ENCODE data around the gene ATOH8.

ATOH8 gene

GRCh38 chr2:85735691-85736090 lies 18.1 kb upstream of the ATOH8 start:
- no peak overlapping the region for H3K4me3 ChIP-seq (ENCODE audit: insufficient read depth, low read depth, low read length)
- H3K9me3 ChIP-seq (ENCODE audit: control insufficient read depth, low read length) = no peaks in the 10 kb centered on the region
- no peaks in the 10 kb centered on the region for H3K36me3 ChIP-seq (ENCODE audit: control insufficient read depth, insufficient read depth, low read length)
- no peak overlapping the region for H3K27ac ChIP-seq (ENCODE audit: insufficient read depth, low read depth, low read length, poor library complexity, severe bottlenecking)
- no peaks in the 10 kb centered on the region for H3K27me3 ChIP-seq (ENCODE audit: control insufficient read depth, insufficient read depth, low read length, poor library complexity, severe bottlenecking)
- no peaks in the 10 kb centered on the region for H3K4me1 ChIP-seq (ENCODE audit: control insufficient read depth, insufficient read depth, low read length)

GRCh38 chr2:85736456-85737355 lies 17.1 kb upstream of the ATOH8 start:
- WGBS, 2 experiments = 93 to 95% methylated on average over 7 of the region's 7 CpGs
- Histone ChIP-seq H3K4me3 (ENCODE audit: insufficient read depth, low read depth, low read length) (no peak overlapping the region), H3K27ac (ENCODE audit: insufficient read depth, low read depth, low read length, poor library complexity, severe bottlenecking) (no peak overlapping the region), H3K9me3 (ENCODE audit: control insufficient read depth, low read length) (no peaks in the 10 kb centered on the region), H3K4me1 (ENCODE audit: control insufficient read depth, insufficient read depth, low read length) (peaks cover 4% of the 10 kb centered on the region), H3K27me3 (ENCODE audit: control insufficient read depth, insufficient read depth, low read length, poor library complexity, severe bottlenecking) (no peaks in the 10 kb centered on the region), H3K36me3 (ENCODE audit: control insufficient read depth, insufficient read depth, low read length) (no peaks in the 10 kb centered on the region)

GRCh38 chr2:85737481-85737880 lies 16.3 kb upstream of the ATOH8 start:
- Histone ChIP-seq H3K4me1 (ENCODE audit: control insufficient read depth, insufficient read depth, low read length) (peaks cover 11% of the 10 kb centered on the region), H3K9me3 (ENCODE audit: control insufficient read depth, low read length) (no peaks in the 10 kb centered on the region), H3K36me3 (ENCODE audit: control insufficient read depth, insufficient read depth, low read length) (no peaks in the 10 kb centered on the region), H3K27ac (ENCODE audit: insufficient read depth, low read depth, low read length, poor library complexity, severe bottlenecking) (no peak overlapping the region), H3K4me3 (ENCODE audit: insufficient read depth, low read depth, low read length) (no peak overlapping the region), H3K27me3 (ENCODE audit: control insufficient read depth, insufficient read depth, low read length, poor library complexity, severe bottlenecking) (no peaks in the 10 kb centered on the region)
- 96% methylated on average over 4 of the region's 4 CpGs for WGBS, 2 experiments

- H3K27me3 ChIP-seq (ENCODE audit: control insufficient read depth, insufficient read depth, low read length, poor library complexity, severe bottlenecking) = no peaks in the 10 kb centered on the region
These were observed 15.8 kb upstream of the ATOH8 start for GRCh38 chr2:85737961-85738360.

GRCh38 chr2:85740193-85740592 lies 13.6 kb upstream of the ATOH8 start:
- Histone ChIP-seq H3K9me3 (ENCODE audit: control insufficient read depth, low read length) (no peaks in the 10 kb centered on the region), H3K4me3 (ENCODE audit: insufficient read depth, low read depth, low read length) (no peak overlapping the region), H3K27me3 (ENCODE audit: control insufficient read depth, insufficient read depth, low read length, poor library complexity, severe bottlenecking) (no peaks in the 10 kb centered on the region), H3K27ac (ENCODE audit: insufficient read depth, low read depth, low read length, poor library complexity, severe bottlenecking) (no peak overlapping the region), H3K4me1 (ENCODE audit: control insufficient read depth, insufficient read depth, low read length) (peaks cover 25% of the 10 kb centered on the region), H3K36me3 (ENCODE audit: control insufficient read depth, insufficient read depth, low read length) (no peaks in the 10 kb centered on the region)
- 95 to 97% methylated on average over 4 of the region's 4 CpGs for WGBS, 2 experiments

More at GRCh38 chr2:85737961-85738360, 15.8 kb upstream of the ATOH8 start:
- H3K4me1 ChIP-seq (ENCODE audit: control insufficient read depth, insufficient read depth, low read length) = peaks cover 15% of the 10 kb centered on the region
- H3K9me3 ChIP-seq (ENCODE audit: control insufficient read depth, low read length) = no peaks in the 10 kb centered on the region
- H3K4me3 ChIP-seq (ENCODE audit: insufficient read depth, low read depth, low read length) = no peak overlapping the region
- no peaks in the 10 kb centered on the region for H3K36me3 ChIP-seq (ENCODE audit: control insufficient read depth, insufficient read depth, low read length)
- WGBS, 2 experiments = 94 to 96% methylated on average over 4 of the region's 4 CpGs
- H3K27ac ChIP-seq (ENCODE audit: insufficient read depth, low read depth, low read length, poor library complexity, severe bottlenecking) = no peak overlapping the region

- no peak overlapping the region for H3K27ac ChIP-seq (ENCODE audit: insufficient read depth, low read depth, low read length, poor library complexity, severe bottlenecking)
- H3K4me3 ChIP-seq (ENCODE audit: insufficient read depth, low read depth, low read length) = no peak overlapping the region
- H3K9me3 ChIP-seq (ENCODE audit: control insufficient read depth, low read length) = no peaks in the 10 kb centered on the region
- H3K4me1 ChIP-seq (ENCODE audit: control insufficient read depth, insufficient read depth, low read length) = peaks cover 31% of the 10 kb centered on the region
- no peaks in the 10 kb centered on the region for H3K27me3 ChIP-seq (ENCODE audit: control insufficient read depth, insufficient read depth, low read length, poor library complexity, severe bottlenecking)
- 90 to 92% methylated on average over 9 of the region's 9 CpGs for WGBS, 2 experiments
- no peaks in the 10 kb centered on the region for H3K36me3 ChIP-seq (ENCODE audit: control insufficient read depth, insufficient read depth, low read length)
These were observed 12.5 kb upstream of the ATOH8 start for GRCh38 chr2:85741211-85741832.

- Histone ChIP-seq H3K27me3 (ENCODE audit: control insufficient read depth, insufficient read depth, low read length, poor library complexity, severe bottlenecking) (no peaks in the 10 kb centered on the region), H3K36me3 (ENCODE audit: control insufficient read depth, insufficient read depth, low read length) (no peaks in the 10 kb centered on the region), H3K4me3 (ENCODE audit: insufficient read depth, low read depth, low read length) (no peak overlapping the region), H3K4me1 (ENCODE audit: control insufficient read depth, insufficient read depth, low read length) (peaks cover 31% of the 10 kb centered on the region), H3K9me3 (ENCODE audit: control insufficient read depth, low read length) (no peaks in the 10 kb centered on the region), H3K27ac (ENCODE audit: insufficient read depth, low read depth, low read length, poor library complexity, severe bottlenecking) (peak overlapping the region; percentile 71)
- 67 to 85% methylated on average over 16 to 19 of the region's 19 CpGs for WGBS, 2 experiments
These were observed 11.8 kb upstream of the ATOH8 start for GRCh38 chr2:85741833-85742455.

- no peak overlapping the region for H3K27ac ChIP-seq (ENCODE audit: insufficient read depth, low read depth, low read length, poor library complexity, severe bottlenecking)
- no peaks in the 10 kb centered on the region for H3K27me3 ChIP-seq (ENCODE audit: control insufficient read depth, insufficient read depth, low read length, poor library complexity, severe bottlenecking)
- peaks cover 31% of the 10 kb centered on the region for H3K4me1 ChIP-seq (ENCODE audit: control insufficient read depth, insufficient read depth, low read length)
- no peak overlapping the region for H3K4me3 ChIP-seq (ENCODE audit: insufficient read depth, low read depth, low read length)
- 88 to 91% methylated on average over 10 of the region's 10 CpGs for WGBS, 2 experiments
- no peaks in the 10 kb centered on the region for H3K36me3 ChIP-seq (ENCODE audit: control insufficient read depth, insufficient read depth, low read length)
- no peaks in the 10 kb centered on the region for H3K9me3 ChIP-seq (ENCODE audit: control insufficient read depth, low read length)
These were observed 10.3 kb upstream of the ATOH8 start for GRCh38 chr2:85743304-85743978.

- WGBS, 2 experiments = 94 to 95% methylated on average over 4 of the region's 4 CpGs
- Histone ChIP-seq H3K4me3 (ENCODE audit: insufficient read depth, low read depth, low read length) (no peak overlapping the region), H3K4me1 (ENCODE audit: control insufficient read depth, insufficient read depth, low read length) (peaks cover 31% of the 10 kb centered on the region), H3K36me3 (ENCODE audit: control insufficient read depth, insufficient read depth, low read length) (no peaks in the 10 kb centered on the region), H3K27me3 (ENCODE audit: control insufficient read depth, insufficient read depth, low read length, poor library complexity, severe bottlenecking) (no peaks in the 10 kb centered on the region), H3K27ac (ENCODE audit: insufficient read depth, low read depth, low read length, poor library complexity, severe bottlenecking) (no peak overlapping the region), H3K9me3 (ENCODE audit: control insufficient read depth, low read length) (no peaks in the 10 kb centered on the region)
These were observed 9.7 kb upstream of the ATOH8 start for GRCh38 chr2:85744055-85744454.

All from ectodermal cell (in vitro differentiated cells).